Stimulated activated CD8-positive, alpha-beta memory T cell treated with anti-CD3 and anti-CD28 coated beads, Interleukin-2, amount 100 ng/mL, for 1 hour (primary cell): ENCODE data around the gene LAGE3.

Experiments used
- DNase-seq, 2 donors: peaks; one replicate each; pipeline ENCODE4 v3.0.0-alpha.2; 2020; ENCODE audit warnings: low read depth in 2 of 2

Gene LAGE3

GRCh38 chrX:154477891-154478477 is 1.1 kb downstream of the LAGE3 start:
- DNase-seq: no peak

- no peak for DNase-seq
These were observed 2.3 kb downstream of the LAGE3 start for GRCh38 chrX:154476821-154477220.

- no peak for DNase-seq
These were observed 5.4 kb downstream of the LAGE3 start for GRCh38 chrX:154473683-154474082.

GRCh38 chrX:154472685-154473632 is 6.1 kb downstream of the LAGE3 start:
- DNase-seq: no peak

GRCh38 chrX:154471839-154472684 is 7.0 kb downstream of the LAGE3 start:
- no peak for DNase-seq

GRCh38 chrX:154470914-154471568 is 8.0 kb downstream of the LAGE3 start:
- DNase-seq: no peak

- DNase-seq: no peak
These were observed 8.6 kb downstream of the LAGE3 start for GRCh38 chrX:154470434-154470833.

- DNase-seq: no peak
These were observed 9.2 kb downstream of the LAGE3 start for GRCh38 chrX:154469880-154470279.

GRCh38 chrX:154469114-154469513 is 10.0 kb downstream of the LAGE3 start:
- no peak for DNase-seq

- DNase-seq: no peak
These were observed 10.9 kb downstream of the LAGE3 start for GRCh38 chrX:154468217-154468616.

GRCh38 chrX:154467556-154467955 is 11.5 kb downstream of the LAGE3 start:
- DNase-seq: no peak

- no peak for DNase-seq
These were observed 12.2 kb downstream of the LAGE3 start for GRCh38 chrX:154466907-154467306.

GRCh38 chrX:154466036-154466435 is 13.0 kb downstream of the LAGE3 start:
- no peak for DNase-seq

- DNase-seq: no peak
These were observed 13.5 kb downstream of the LAGE3 start for GRCh38 chrX:154465601-154466000.

- no peak for DNase-seq
These were observed 14.2 kb downstream of the LAGE3 start for GRCh38 chrX:154464806-154465365.

GRCh38 chrX:154463611-154464220 is 15.4 kb downstream of the LAGE3 start:
- no peak for DNase-seq

GRCh38 chrX:154462396-154462795 is 16.7 kb downstream of the LAGE3 start:
- DNase-seq: no peak

- no peak for DNase-seq
These were observed 18.8 kb downstream of the LAGE3 start for GRCh38 chrX:154460326-154460725.

GRCh38 chrX:154459832-154460231 is 19.2 kb downstream of the LAGE3 start:
- DNase-seq: no peak

- DNase-seq: no peak
These were observed 19.9 kb downstream of the LAGE3 start for GRCh38 chrX:154458954-154459778.
